Liver (tissue), 9 donors: ENCODE data around the gene MYO18B. TPM values are rescaled to one million over a fixed set of nuclear protein-coding genes. Genes with fewer than 3 reads are reported as not detected.

Experiments used
- DNase-seq: peaks from one replicate; pipeline ENCODE4 v3.0.0-alpha.2; 2017; ENCODE audit warnings: low spot score
- H3K27ac ChIP-seq, 2 donors: one replicate each; pipeline ENCODE4 v1.7.0; 2013; ENCODE audit warnings: inconsistent platforms in 2 of 2, low read length in 2 of 2, control low read depth in 1 of 2, low read depth in 1 of 2, mild to moderate bottlenecking in 1 of 2
- H3K27me3 ChIP-seq, 4 donors: one replicate each; pipeline versions ENCODE4 v1.6.1 to v1.7.0; 2013; ENCODE audit warnings: low read length in 3 of 4, inconsistent platforms in 1 of 4, mild to moderate bottlenecking in 1 of 4, moderate library complexity in 1 of 4; ENCODE audit not compliant: control insufficient read depth in 4 of 4, insufficient read depth in 4 of 4
- H3K36me3 ChIP-seq, 4 donors: one replicate each; pipeline versions ENCODE4 v1.6.1 to v1.7.0; 2013; ENCODE audit warnings: low read length in 3 of 4, mild to moderate bottlenecking in 3 of 4, low read depth in 1 of 4, moderate library complexity in 1 of 4; ENCODE audit not compliant: control insufficient read depth in 4 of 4, insufficient read depth in 3 of 4
- H3K4me1 ChIP-seq, 4 donors: one replicate each; pipeline versions ENCODE4 v1.6.1 to v1.7.0; 2013; ENCODE audit warnings: low read length in 3 of 4, mild to moderate bottlenecking in 3 of 4, moderate library complexity in 1 of 4; ENCODE audit not compliant: control insufficient read depth in 4 of 4, insufficient read depth in 4 of 4
- H3K4me3 ChIP-seq, 3 donors: one replicate each; pipeline versions ENCODE4 v1.6.1 to v1.7.0; 2013; ENCODE audit warnings: low read length in 3 of 3, control low read depth in 1 of 3, low read depth in 1 of 3, mild to moderate bottlenecking in 1 of 3
- H3K9ac ChIP-seq, 2 donors: one replicate each; pipeline ENCODE4 v1.7.0; 2013; ENCODE audit warnings: low read length in 2 of 2, mild to moderate bottlenecking in 2 of 2, moderate library complexity in 2 of 2, control low read depth in 1 of 2, low read depth in 1 of 2
- H3K9me3 ChIP-seq, 4 donors: one replicate each; pipeline versions ENCODE4 v1.6.1 to v1.7.0; 2013; ENCODE audit warnings: low read length in 3 of 4; ENCODE audit not compliant: control insufficient read depth in 4 of 4
- EGR1 ChIP-seq, 2 donors: IDR thresholded peaks; 2 replicates each; pipeline ENCODE4 v1.6.1; 2016 to 2018; ENCODE audit warnings: antibody characterized with exemption in 2 of 2, low read depth in 2 of 2
- HNF4A ChIP-seq, 2 donors: conservative IDR thresholded peaks; 2 replicates each; pipeline ENCODE4 v1.6.1; 2016; ENCODE audit warnings: antibody characterized with exemption in 2 of 2, mild to moderate bottlenecking in 2 of 2
- JUND ChIP-seq, 2 donors: IDR thresholded peaks; 2 replicates each; pipeline ENCODE4 v1.6.1; 2016; ENCODE audit warnings: antibody characterized with exemption in 2 of 2
- NR2F2 ChIP-seq: IDR thresholded peaks from 2 replicates; pipeline ENCODE4 v1.6.1; 2016; ENCODE audit warnings: antibody characterized with exemption
- RAD21 ChIP-seq, 2 donors: IDR thresholded peaks; 2 replicates each; pipeline ENCODE4 v1.6.1; 2016; ENCODE audit warnings: antibody characterized with exemption in 2 of 2, mild to moderate bottlenecking in 2 of 2
- REST ChIP-seq: IDR thresholded peaks from 2 replicates; pipeline ENCODE4 v1.6.1; 2016; ENCODE audit warnings: antibody characterized with exemption, mild to moderate bottlenecking
- RXRA ChIP-seq, 2 donors: IDR thresholded peaks; 2 replicates each; pipeline ENCODE4 v1.6.1; 2017 to 2018; ENCODE audit warnings: antibody characterized with exemption in 2 of 2, mild to moderate bottlenecking in 1 of 2
- SP1 ChIP-seq: IDR thresholded peaks from 2 replicates; pipeline ENCODE4 v1.6.1; 2018; ENCODE audit warnings: antibody characterized with exemption, mild to moderate bottlenecking
- ZBTB33 ChIP-seq: IDR thresholded peaks from 2 replicates; pipeline ENCODE4 v1.6.1; 2016; ENCODE audit warnings: antibody characterized with exemption
- WGBS: extraction: QIAGEN DNeasy Blood & Tissue Kit; methylation state at CpG from one replicate; pipeline ENCODE4 v1.1.7; 2013; 5-methylcytosine and 5-hydroxymethylcytosine counted together
- polyA plus RNA-seq, 2 donors: library from polyadenylated mRNA; stranded (reverse) in 1 of 2; unstranded in 1 of 2; fragments of 200-250 nt in 1 of 2; fragments of >200 nt in 1 of 2; fragmentation: Nextera tagmentation in 1 of 2; extraction: Ambion mirVana in 1 of 2; gene quantifications; one replicate each; pipeline versions ENCODE4 v1.2.1 to v1.2.3, GENCODE V29; 2013 to 2015
- total RNA-seq, 2 donors: library from RNA; depleted of rRNA; stranded (reverse); fragments of >200 nt; gene quantifications; one replicate each; pipeline ENCODE4 v1.2.3, GENCODE V29; 2014
- donor health status: healthy.
- donor health status: healthy.
- donor health status: healthy.
- donor health status: healthy.
- donor health status: healthy.

Gene MYO18B
- total and polyA plus RNA-seq, 4 donors, result under 0.01 to 4.2 (median 0.02) TPM; not detected in 1

- WGBS, result 77% methylated on average over 22 of the region's 22 CpGs
- Histone ChIP-seq H3K9ac (no peak overlapping the region), H3K27me3 (peaks cover 0 to 2% (median 0%) of the 10 kb centered on the region in 4 donors), H3K4me1 (no peaks in the 10 kb centered on the region), H3K27ac (no peak overlapping the region), H3K36me3 (no peaks in the 10 kb centered on the region), H3K9me3 (no peaks in the 10 kb centered on the region), H3K4me3 (no peak overlapping the region)
- TF ChIP-seq JUND (IDR thresholded peaks at IDR 0.05) (no peak), HNF4A (conservative IDR thresholded peaks at IDR 0.05) (no peak), RXRA (IDR thresholded peaks at IDR 0.05) (no peak), SP1 (no peak), RAD21 (IDR thresholded peaks at IDR 0.05) (no peak), REST (no peak)
- no peak for DNase-seq
Measured at GRCh38 chr22:25797498-25798290, 55.7 kb downstream of the MYO18B start.

GRCh38 chr22:25800766-25801165, 58.8 kb downstream of the MYO18B start:
- Histone ChIP-seq H3K9ac (no peak overlapping the region), H3K27ac (no peak overlapping the region), H3K4me1 (no peaks in the 10 kb centered on the region), H3K9me3 (no peaks in the 10 kb centered on the region), H3K36me3 (no peaks in the 10 kb centered on the region), H3K4me3 (no peak overlapping the region), H3K27me3 (peaks cover 0 to 4% (median 1%) of the 10 kb centered on the region in 4 donors)
- DNase-seq, result no peak
- TF ChIP-seq JUND (IDR thresholded peaks at IDR 0.05) (no peak), ZBTB33 (no peak), NR2F2 (no peak), EGR1 (IDR thresholded peaks at IDR 0.05; ENCODE audit: low read depth in 2 of 2) (no peak), HNF4A (conservative IDR thresholded peaks at IDR 0.05) (no peak)
- 55% methylated on average over 5 of the region's 5 CpGs for WGBS

- H3K9me3 ChIP-seq, result no peaks in the 10 kb centered on the region
- no peak overlapping the region for H3K27ac ChIP-seq
- H3K27me3 ChIP-seq, result peaks cover 0 to 4% (median 1%) of the 10 kb centered on the region in 4 donors
- H3K36me3 ChIP-seq, result no peaks in the 10 kb centered on the region
- no peak overlapping the region for H3K9ac ChIP-seq
- no peak for TF ChIP-seq NR2F2
- H3K4me3 ChIP-seq, result no peak overlapping the region
- no peak for DNase-seq
- H3K4me1 ChIP-seq, result no peaks in the 10 kb centered on the region
- 51% methylated on average over 2 of the region's 2 CpGs for WGBS
Measured at GRCh38 chr22:25802018-25802417, 60.0 kb downstream of the MYO18B start.
